ENCODE measurements around the gene UBQLN4.

GRCh38 chr1:156065212-156065611 is 11.6 kb upstream of the UBQLN4 start:
- TF ChIP-seq AFF4 (CRISPR knock-in tag; IDR thresholded peaks at IDR 0.05; ENCODE audit: borderline replicate concordance): no peak
- no peak for TF ChIP-seq MAX (CRISPR knock-in tag; IDR thresholded peaks at IDR 0.05)
- TF ChIP-seq IRF1 (CRISPR knock-in tag; IDR thresholded peaks at IDR 0.05): no peak

Data from WTC11 (cell line).